Tibial artery (tissue), 4 donors: ENCODE measurements around the gene SLC35E4.

ENCODE experiments used
- DNase-seq, 2 donors: peaks; one replicate each; pipeline ENCODE4 v3.0.0-alpha.2; 2019
- H3K27ac ChIP-seq, 2 donors: fragments of 200-600 bp; sonication (generic) in 1 of 2; 1 replicate in 1 of 2; 2 replicates in 1 of 2; pipeline ENCODE4 v1.5.1; 2018 to 2019; ENCODE audit warnings: mild to moderate bottlenecking in 1 of 2
- H3K27me3 ChIP-seq, 2 donors: fragments of 200-600 bp; sonication (generic) in 1 of 2; one replicate each; pipeline versions ENCODE4 v1.5.1 to v1.6.0; 2016 to 2019
- H3K36me3 ChIP-seq, 3 donors: fragments of 200-600 bp; sonication (generic) in 2 of 3; one replicate each; pipeline ENCODE4 v1.5.1; 2016 to 2019; ENCODE audit warnings: mild to moderate bottlenecking in 2 of 3
- H3K4me1 ChIP-seq, 4 donors: fragments of 200-600 bp; sonication (generic) in 2 of 4; 1 replicate in 3 of 4; 2 replicates in 1 of 4; pipeline ENCODE4 v1.5.1; 2016 to 2019
- H3K4me3 ChIP-seq, 2 donors: fragments of 200-600 bp; sonication (generic) in 1 of 2; 1 replicate in 1 of 2; 2 replicates in 1 of 2; pipeline ENCODE4 v1.5.1; 2018 to 2019; ENCODE audit warnings: mild to moderate bottlenecking in 2 of 2
- H3K9me3 ChIP-seq, 3 donors: fragments of 200-600 bp; sonication (generic) in 1 of 3; one replicate each; pipeline ENCODE4 v1.5.1; 2016 to 2019
- intact Hi-C: fragments of 100-400 bp; cut with DNase I; formaldehyde crosslinking; loops from one replicate; pipeline ENCODE4 v1.15.0; 2023; ENCODE audit warnings: low total_unique reads
- TF ChIP-seq, protein P1 (sequence below), 2 experiments: fragments of 200-600 bp in 1 of 2; fragments of 450-650 bp in 1 of 2; IDR thresholded peaks; one replicate each; pipeline ENCODE4 v1.5.1; 2017 to 2019; ENCODE audit warnings: antibody characterized with exemption in 2 of 2, mild to moderate bottlenecking in 1 of 2, moderate library complexity in 1 of 2

SLC35E4 gene

GRCh38 chr22:30667107-30667493 is 31.5 kb downstream of the SLC35E4 start:
- TF ChIP-seq, protein P1, sequence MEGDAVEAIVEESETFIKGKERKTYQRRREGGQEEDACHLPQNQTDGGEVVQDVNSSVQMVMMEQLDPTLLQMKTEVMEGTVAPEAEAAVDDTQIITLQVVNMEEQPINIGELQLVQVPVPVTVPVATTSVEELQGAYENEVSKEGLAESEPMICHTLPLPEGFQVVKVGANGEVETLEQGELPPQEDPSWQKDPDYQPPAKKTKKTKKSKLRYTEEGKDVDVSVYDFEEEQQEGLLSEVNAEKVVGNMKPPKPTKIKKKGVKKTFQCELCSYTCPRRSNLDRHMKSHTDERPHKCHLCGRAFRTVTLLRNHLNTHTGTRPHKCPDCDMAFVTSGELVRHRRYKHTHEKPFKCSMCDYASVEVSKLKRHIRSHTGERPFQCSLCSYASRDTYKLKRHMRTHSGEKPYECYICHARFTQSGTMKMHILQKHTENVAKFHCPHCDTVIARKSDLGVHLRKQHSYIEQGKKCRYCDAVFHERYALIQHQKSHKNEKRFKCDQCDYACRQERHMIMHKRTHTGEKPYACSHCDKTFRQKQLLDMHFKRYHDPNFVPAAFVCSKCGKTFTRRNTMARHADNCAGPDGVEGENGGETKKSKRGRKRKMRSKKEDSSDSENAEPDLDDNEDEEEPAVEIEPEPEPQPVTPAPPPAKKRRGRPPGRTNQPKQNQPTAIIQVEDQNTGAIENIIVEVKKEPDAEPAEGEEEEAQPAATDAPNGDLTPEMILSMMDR (IDR thresholded peaks at IDR 0.05): no peak
- Histone ChIP-seq H3K36me3 (peaks cover 0 to 23% (median 14%) of the 10 kb centered on the region in 3 donors), H3K4me1 (peaks cover 0 to 18% (median 13%) of the 10 kb centered on the region in 4 donors), H3K27me3 (no peaks in the 10 kb centered on the region), H3K4me3 (peak overlapping the region; percentile 61 to 78), H3K27ac (peak overlapping the region; percentile 29 to 52), H3K9me3 (no peaks in the 10 kb centered on the region)
- intact Hi-C loops: no loop called here
- DNase-seq: no peak

GRCh38 chr22:30667494-30668385 is 32.2 kb downstream of the SLC35E4 start, which contains the start of gene DUSP18:
TSS of gene DUSP18 (minus strand) at chr22:30667875. CDS start at chr22:30664003, 3,872 bp downstream.
- intact Hi-C loops: no loop called here
- TF ChIP-seq, protein P1 (IDR thresholded peaks at IDR 0.05): peak; percentile 38 to 43
- H3K36me3 ChIP-seq: peaks cover 0 to 17% (median 9%) of the 10 kb centered on the region in 3 donors
- peak within 1 kb of the TSS; percentile 61 to 78 for H3K4me3 ChIP-seq
- H3K27ac ChIP-seq: peak within 1 kb of the TSS; percentile 29 to 52
- H3K4me1 ChIP-seq: peaks cover 0 to 18% (median 13%) of the 10 kb centered on the region in 4 donors
- peak; percentile 90 to 95 for DNase-seq
- no peaks in the 10 kb centered on the region for H3K9me3 ChIP-seq
- no peaks in the 10 kb centered on the region for H3K27me3 ChIP-seq

- intact Hi-C loops: no loop called here
- DNase-seq: no peak
- Histone ChIP-seq H3K4me1 (peaks cover 0 to 18% (median 13%) of the 10 kb centered on the region in 4 donors), H3K4me3 (peak overlapping the region; percentile 61 to 78), H3K27ac (peak overlapping the region; percentile 29 to 52), H3K9me3 (no peaks in the 10 kb centered on the region), H3K27me3 (no peaks in the 10 kb centered on the region), H3K36me3 (peaks cover 0 to 11% (median 3%) of the 10 kb centered on the region in 3 donors)
- TF ChIP-seq, protein P1 (IDR thresholded peaks at IDR 0.05): no peak
Measured at GRCh38 chr22:30668386-30668710, 32.8 kb downstream of the SLC35E4 start.

- H3K27ac ChIP-seq: no peak overlapping the region
- no peaks in the 10 kb centered on the region for H3K36me3 ChIP-seq
- no peak for DNase-seq
- intact Hi-C loops: no loop called here
- H3K4me3 ChIP-seq: no peak overlapping the region
- no peaks in the 10 kb centered on the region for H3K9me3 ChIP-seq
- peaks cover 0 to 18% (median 11%) of the 10 kb centered on the region in 4 donors for H3K4me1 ChIP-seq
- peaks cover 0 to 10% of the 10 kb centered on the region in 2 donors for H3K27me3 ChIP-seq
- TF ChIP-seq, protein P1 (IDR thresholded peaks at IDR 0.05): no peak
Measured at GRCh38 chr22:30671071-30671470, 35.5 kb downstream of the SLC35E4 start.

DNA sequence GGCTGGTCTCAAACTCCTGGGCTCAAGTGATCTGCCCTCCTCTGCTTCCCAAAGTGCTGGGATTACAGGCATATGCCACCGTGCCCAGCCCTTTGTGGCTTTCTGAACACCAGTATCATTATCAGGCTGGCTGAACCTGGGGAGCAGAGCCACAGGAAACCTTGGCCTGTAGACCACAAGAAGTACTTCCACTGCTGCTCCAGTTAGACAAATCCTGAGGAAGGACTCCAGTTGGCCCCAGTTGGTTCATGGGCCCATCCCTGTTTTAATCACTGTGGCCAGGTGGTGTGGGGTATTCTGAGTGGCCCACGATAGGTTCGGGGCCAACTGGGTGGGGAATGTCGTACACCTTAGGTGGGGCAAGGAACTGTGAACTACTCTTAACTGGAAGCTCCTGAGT is 37.6 kb downstream of the SLC35E4 start:
- no peak overlapping the region for H3K27ac ChIP-seq
- H3K9me3 ChIP-seq: no peaks in the 10 kb centered on the region
- H3K36me3 ChIP-seq: no peaks in the 10 kb centered on the region
- no peak overlapping the region for H3K4me3 ChIP-seq
- intact Hi-C loops: no loop called here
- H3K27me3 ChIP-seq: peaks cover 0 to 25% of the 10 kb centered on the region in 2 donors
- no peak for DNase-seq
- peaks cover 0 to 5% (median 5%) of the 10 kb centered on the region in 4 donors for H3K4me1 ChIP-seq
- TF ChIP-seq, protein P1 (IDR thresholded peaks at IDR 0.05): no peak
